IMR-90 (cell line): ENCODE measurements around the gene URB1. TPM values are rescaled to one million over a fixed set of nuclear protein-coding genes. Genes with fewer than 3 reads are reported as not detected.

Experiments used
- polyA plus RNA-seq, 3 experiments: library from polyadenylated mRNA; depleted of rRNA; stranded (reverse); fragments of >200 nt; gene quantifications; 2 replicates each; pipeline ENCODE4 v1.2.3, GENCODE V29; 2012; ENCODE audit warnings: low replicate concordance in 1 of 3
- total RNA-seq: library from RNA; depleted of rRNA; stranded (reverse); fragments of >200 nt; gene quantifications from 2 replicates; pipeline ENCODE4 v1.2.3, GENCODE V29; 2012
- TF ChIP-seq, protein P1 (sequence below): conservative IDR thresholded peaks from 2 replicates; pipeline ENCODE4 v1.5.1; 2012; ENCODE audit warnings: mild to moderate bottlenecking, low read depth, low read length, improper control_type of control experiment

Gene URB1
- total and polyA plus RNA-seq, 2 of the 4 experiments (the other 2 are of a cell fraction): 9.2 to 12.7 TPM

DNA sequence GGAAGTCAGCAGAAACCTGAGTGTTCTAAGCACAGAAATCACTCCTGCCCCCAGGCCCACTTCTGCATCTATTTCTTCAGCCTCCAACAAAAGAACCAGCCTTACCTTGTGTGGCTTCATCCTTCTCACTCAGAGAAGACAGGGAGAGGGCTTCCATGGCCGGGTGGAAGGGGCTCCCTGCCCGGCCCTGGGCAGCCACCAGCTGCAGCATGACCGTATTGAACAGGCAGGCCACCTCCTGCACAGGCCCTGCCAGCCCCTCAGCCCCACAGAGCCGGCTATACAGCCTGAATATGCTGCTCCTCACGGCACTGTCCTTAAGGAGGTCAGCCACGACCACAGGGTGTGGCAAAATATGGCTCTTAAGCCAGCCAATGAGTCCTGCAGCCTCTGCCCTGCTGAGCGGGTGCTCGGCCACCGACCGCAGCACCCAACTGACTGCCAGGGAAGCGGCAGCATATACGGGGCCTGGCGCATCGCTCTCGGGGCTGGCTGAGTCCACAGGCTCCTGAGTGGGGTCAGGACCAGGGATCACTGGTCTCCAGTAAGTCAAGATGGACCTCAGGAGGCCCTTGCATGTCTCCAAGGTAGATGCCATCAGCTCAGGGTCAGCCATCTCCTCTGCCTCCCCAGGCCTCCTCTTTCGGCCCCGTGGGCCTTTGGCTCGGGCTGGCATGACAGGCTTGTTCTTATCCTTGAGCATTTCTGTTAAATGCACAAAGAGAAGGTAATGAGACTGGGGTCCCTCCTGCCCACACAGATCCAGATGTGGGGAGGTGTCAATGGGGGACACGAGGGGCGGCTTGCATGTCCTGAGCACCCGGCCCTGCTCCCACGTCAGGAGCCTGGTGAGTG lies 76.2 kb downstream of the URB1 start (continued):
- TF ChIP-seq, protein P1, sequence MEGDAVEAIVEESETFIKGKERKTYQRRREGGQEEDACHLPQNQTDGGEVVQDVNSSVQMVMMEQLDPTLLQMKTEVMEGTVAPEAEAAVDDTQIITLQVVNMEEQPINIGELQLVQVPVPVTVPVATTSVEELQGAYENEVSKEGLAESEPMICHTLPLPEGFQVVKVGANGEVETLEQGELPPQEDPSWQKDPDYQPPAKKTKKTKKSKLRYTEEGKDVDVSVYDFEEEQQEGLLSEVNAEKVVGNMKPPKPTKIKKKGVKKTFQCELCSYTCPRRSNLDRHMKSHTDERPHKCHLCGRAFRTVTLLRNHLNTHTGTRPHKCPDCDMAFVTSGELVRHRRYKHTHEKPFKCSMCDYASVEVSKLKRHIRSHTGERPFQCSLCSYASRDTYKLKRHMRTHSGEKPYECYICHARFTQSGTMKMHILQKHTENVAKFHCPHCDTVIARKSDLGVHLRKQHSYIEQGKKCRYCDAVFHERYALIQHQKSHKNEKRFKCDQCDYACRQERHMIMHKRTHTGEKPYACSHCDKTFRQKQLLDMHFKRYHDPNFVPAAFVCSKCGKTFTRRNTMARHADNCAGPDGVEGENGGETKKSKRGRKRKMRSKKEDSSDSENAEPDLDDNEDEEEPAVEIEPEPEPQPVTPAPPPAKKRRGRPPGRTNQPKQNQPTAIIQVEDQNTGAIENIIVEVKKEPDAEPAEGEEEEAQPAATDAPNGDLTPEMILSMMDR: no peak
